Calu3 (cell line): ENCODE data around the gene GALNS. TPM values are rescaled to one million over a fixed set of nuclear protein-coding genes. Genes with fewer than 3 reads are reported as not detected.

ENCODE experiments used
- BruUV-seq: library from RNA; stranded (reverse); fragments of 400-500 nt; replicated peaks from 2 replicates; lab custom pipeline; 2021; lab: Mats Ljungman, UMichigan
- CTCF ChIA-PET: fragments of 300-600 bp; sonication (Branson Sonifier 250); formaldehyde crosslinking; loops from one replicate; lab custom pipeline; 2022; ENCODE audit warnings: antibody characterized with exemption; lab: Charles Lee
- DNase-seq: peaks from one replicate; pipeline ENCODE4 v3.0.0; 2022
- H3K27ac Mint-ChIP-seq: one replicate; pipeline ENCODE4 v1.8.0; 2022; ENCODE audit warnings: mixed read lengths; ENCODE audit not compliant: unreplicated experiment
- H3K27me3 Mint-ChIP-seq: one replicate; pipeline ENCODE4 v1.8.0; 2022; ENCODE audit warnings: mixed read lengths; ENCODE audit not compliant: unreplicated experiment
- H3K36me3 Mint-ChIP-seq: one replicate; pipeline ENCODE4 v1.8.0; 2022; ENCODE audit warnings: mild to moderate bottlenecking, moderate library complexity, mixed read lengths; ENCODE audit not compliant: insufficient read depth, unreplicated experiment
- H3K4me1 Mint-ChIP-seq: one replicate; pipeline ENCODE4 v1.8.0; 2022; ENCODE audit warnings: mild to moderate bottlenecking, low read depth, mixed read lengths; ENCODE audit not compliant: unreplicated experiment
- H3K4me3 Mint-ChIP-seq: one replicate; pipeline ENCODE4 v1.8.0; 2022; ENCODE audit warnings: mild to moderate bottlenecking, low read depth, moderate library complexity, mixed read lengths; ENCODE audit not compliant: unreplicated experiment
- H3K9me3 Mint-ChIP-seq: one replicate; pipeline ENCODE4 v1.8.0; 2022; ENCODE audit warnings: low read depth, mixed read lengths; ENCODE audit not compliant: unreplicated experiment
- intact Hi-C: fragments of 100-400 bp; cut with micrococcal nuclease; formaldehyde crosslinking; loops from one replicate; pipeline ENCODE4 v1.10.0; 2022; ENCODE audit not compliant: unreplicated experiment
- total RNA-seq: library from RNA; stranded (reverse); gene quantifications from 2 replicates; pipeline ENCODE4 v1.2.3, GENCODE V29; 2022
- TF ChIP-seq, protein P1 (sequence below): fragments of 200-600 bp; IDR thresholded peaks from one replicate; pipeline ENCODE4 v1.8.0; 2022; ENCODE audit warnings: antibody characterized with exemption; ENCODE audit not compliant: unreplicated experiment

Gene GALNS
- total RNA-seq, 1 experiment from 2014 or later: 50.4 TPM

DNA sequence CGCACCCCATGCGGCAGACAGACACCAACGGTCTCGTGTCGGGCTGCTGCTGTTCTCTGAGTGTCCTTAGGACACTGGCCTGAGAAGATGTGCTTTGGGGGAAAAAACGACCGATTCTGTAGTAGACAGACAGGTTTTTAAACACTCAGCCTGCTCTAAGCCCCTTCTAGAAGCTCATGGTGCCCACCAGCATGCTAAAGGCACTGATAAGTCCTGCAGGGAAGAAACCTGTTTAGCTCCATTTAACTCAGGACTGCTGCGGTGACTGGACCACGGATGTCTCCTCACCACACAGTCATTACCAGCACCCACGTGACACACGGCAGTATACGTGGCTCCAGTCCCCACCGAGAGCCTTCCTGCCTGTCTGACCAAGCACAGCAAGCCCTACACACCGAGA is 26.0 kb downstream of the GALNS start:
- H3K4me1 Mint-ChIP-seq: no peaks in the 10 kb centered on the region
- H3K36me3 Mint-ChIP-seq: peaks cover 33% of the 10 kb centered on the region
- intact Hi-C loops: no loop called here

DNA sequence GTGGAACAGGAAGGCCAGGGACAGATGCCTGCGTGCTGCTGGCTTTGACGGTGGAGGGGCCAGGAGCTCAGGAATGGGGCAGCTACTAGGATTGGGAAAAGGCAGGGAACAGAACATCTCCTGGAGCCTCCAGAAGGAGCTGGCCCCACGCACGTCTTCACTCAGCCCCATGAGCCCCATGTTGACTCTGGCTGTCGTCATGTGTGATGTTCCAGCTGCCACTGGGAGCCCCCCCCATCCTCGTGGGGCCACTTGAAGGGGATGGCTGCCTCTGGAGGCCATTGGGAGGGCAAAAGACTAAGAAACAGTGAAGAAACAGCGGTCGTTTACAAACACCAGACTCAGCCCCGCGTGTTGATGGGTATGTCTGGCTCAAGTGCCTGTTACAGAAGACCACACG is 26.5 kb downstream of the GALNS start:
- Mint-ChIP-seq H3K4me3 (no peak overlapping the region), H3K27ac (no peak overlapping the region), H3K9me3 (no peaks in the 10 kb centered on the region), H3K36me3 (peaks cover 33% of the 10 kb centered on the region), H3K27me3 (no peaks in the 10 kb centered on the region), H3K4me1 (no peaks in the 10 kb centered on the region)
- CTCF ChIA-PET: no interaction called here
- DNase-seq: no peak
- TF ChIP-seq, protein P1, sequence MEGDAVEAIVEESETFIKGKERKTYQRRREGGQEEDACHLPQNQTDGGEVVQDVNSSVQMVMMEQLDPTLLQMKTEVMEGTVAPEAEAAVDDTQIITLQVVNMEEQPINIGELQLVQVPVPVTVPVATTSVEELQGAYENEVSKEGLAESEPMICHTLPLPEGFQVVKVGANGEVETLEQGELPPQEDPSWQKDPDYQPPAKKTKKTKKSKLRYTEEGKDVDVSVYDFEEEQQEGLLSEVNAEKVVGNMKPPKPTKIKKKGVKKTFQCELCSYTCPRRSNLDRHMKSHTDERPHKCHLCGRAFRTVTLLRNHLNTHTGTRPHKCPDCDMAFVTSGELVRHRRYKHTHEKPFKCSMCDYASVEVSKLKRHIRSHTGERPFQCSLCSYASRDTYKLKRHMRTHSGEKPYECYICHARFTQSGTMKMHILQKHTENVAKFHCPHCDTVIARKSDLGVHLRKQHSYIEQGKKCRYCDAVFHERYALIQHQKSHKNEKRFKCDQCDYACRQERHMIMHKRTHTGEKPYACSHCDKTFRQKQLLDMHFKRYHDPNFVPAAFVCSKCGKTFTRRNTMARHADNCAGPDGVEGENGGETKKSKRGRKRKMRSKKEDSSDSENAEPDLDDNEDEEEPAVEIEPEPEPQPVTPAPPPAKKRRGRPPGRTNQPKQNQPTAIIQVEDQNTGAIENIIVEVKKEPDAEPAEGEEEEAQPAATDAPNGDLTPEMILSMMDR: no peak
- intact Hi-C loops: no loop called here
- no TSS peak for BruUV-seq

More for the DNA sequence above, 26.0 kb downstream of the GALNS start:
- Mint-ChIP-seq H3K4me3 (no peak overlapping the region), H3K27me3 (no peaks in the 10 kb centered on the region), H3K9me3 (no peaks in the 10 kb centered on the region), H3K27ac (no peak overlapping the region)
- no TSS peak for BruUV-seq
- CTCF ChIA-PET: no interaction called here
- no peak for DNase-seq
- TF ChIP-seq, protein P1: no peak

DNA sequence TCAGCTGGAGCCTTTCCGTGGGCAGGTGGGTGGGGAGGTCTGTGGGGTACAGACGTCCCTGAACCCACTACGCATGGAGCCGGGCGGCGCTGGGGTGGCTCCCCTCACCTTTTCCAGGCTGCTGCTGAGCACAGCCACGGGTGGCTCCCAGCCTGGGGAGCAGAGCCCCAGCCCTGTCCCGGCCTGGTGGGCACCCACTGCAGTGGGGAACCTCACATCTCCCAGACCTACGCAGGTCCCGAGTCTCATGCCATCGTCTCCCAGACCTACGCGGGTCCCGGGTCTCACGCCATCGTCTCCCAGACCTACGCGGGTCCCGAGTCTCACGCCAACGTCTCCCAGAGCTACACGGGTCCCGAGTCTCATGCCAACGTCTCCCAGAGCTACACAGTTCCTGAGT is 28.0 kb downstream of the GALNS start:
- no peaks in the 10 kb centered on the region for H3K4me1 Mint-ChIP-seq
- intact Hi-C loops: no loop called here
- BruUV-seq: no TSS peak
- H3K27me3 Mint-ChIP-seq: no peaks in the 10 kb centered on the region
- no peaks in the 10 kb centered on the region for H3K9me3 Mint-ChIP-seq
- TF ChIP-seq, protein P1: no peak
- DNase-seq: no peak
- no peak overlapping the region for H3K27ac Mint-ChIP-seq
- H3K36me3 Mint-ChIP-seq: peaks cover 33% of the 10 kb centered on the region
- CTCF ChIA-PET: no interaction called here
- no peak overlapping the region for H3K4me3 Mint-ChIP-seq

DNA sequence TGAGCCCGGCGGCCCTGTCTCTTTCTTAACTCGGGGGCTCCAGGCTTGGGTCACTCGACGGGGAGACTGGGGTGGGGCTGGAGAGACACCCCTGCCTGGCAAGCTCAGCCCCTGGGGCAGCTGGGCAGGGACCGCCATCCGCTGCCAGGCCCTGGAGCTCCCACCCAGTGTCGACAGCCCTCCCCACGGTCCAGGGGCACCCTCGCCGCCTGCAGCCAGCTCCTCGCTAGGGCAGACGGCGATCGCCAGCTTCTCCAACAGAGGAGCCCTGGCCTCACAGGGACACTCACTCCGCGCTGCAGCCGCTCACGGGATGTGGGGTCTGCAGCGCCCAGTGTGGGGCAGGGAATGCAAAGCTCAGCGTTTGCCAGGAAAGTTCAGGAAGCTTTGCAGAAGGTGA is 29.0 kb downstream of the GALNS start:
- no peaks in the 10 kb centered on the region for H3K9me3 Mint-ChIP-seq
- no TSS peak for BruUV-seq
- TF ChIP-seq, protein P1: no peak
- CTCF ChIA-PET: interaction anchor here (0.9 kb wide), 1 partner anchor 15 kb away, joined by 3 read pairs; no protein-coding TSS in a partner anchor
- H3K36me3 Mint-ChIP-seq: peaks cover 26% of the 10 kb centered on the region
- no peaks in the 10 kb centered on the region for H3K27me3 Mint-ChIP-seq
- intact Hi-C loops: no loop called here
- no peaks in the 10 kb centered on the region for H3K4me1 Mint-ChIP-seq
- H3K27ac Mint-ChIP-seq: no peak overlapping the region
- DNase-seq: no peak
- no peak overlapping the region for H3K4me3 Mint-ChIP-seq
